CD4-positive, alpha-beta T cell treated with Interleukin-21 for 1 hour (primary cell): ENCODE measurements around the gene USP14.
"Not testable (repeated sequence)": the region's sequence is repeated elsewhere in the genome, so short reads cannot be mapped to it uniquely, and the experiment has no call there.

Experiments
- DNase-seq: peaks from one replicate; pipeline ENCODE4 v3.0.0-alpha.2; 2020

USP14 gene

GRCh38 chr18:158128-159036 is at the start of gene USP14:
Gene USP14, plus strand, starts transcription at chr18:158557. Its CDS starts 142 bp downstream, at chr18:158699.
- DNase-seq, result peak; percentile 97

DNA sequence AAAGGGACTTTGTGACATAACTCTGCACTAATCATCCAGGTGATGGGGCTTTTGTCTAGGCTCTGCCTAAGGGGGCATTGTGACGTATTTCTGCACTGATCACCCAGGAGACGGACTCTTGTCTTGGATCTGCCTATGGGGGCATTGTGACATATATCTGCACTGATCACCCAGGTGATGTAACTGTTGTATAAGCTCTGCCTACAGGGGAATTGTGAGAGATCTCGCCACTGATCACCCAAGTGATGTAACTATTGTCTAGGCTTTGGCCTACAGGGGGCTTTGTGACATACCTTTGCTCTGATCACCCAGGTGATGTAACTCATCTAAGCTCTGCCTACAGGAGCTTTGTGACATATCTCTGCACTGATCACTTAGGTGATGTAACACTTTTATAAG is 49.7 kb upstream of the USP14 start:
- not testable (repeated sequence) for DNase-seq

- peak; percentile 68 for DNase-seq
These were observed 49.0 kb upstream of the USP14 start for GRCh38 chr18:109130-109921.

GRCh38 chr18:109922-110261 is 48.5 kb upstream of the USP14 start:
- peak; percentile 51 for DNase-seq

- peak; percentile 27 for DNase-seq
These were observed 47.8 kb upstream of the USP14 start for GRCh38 chr18:110351-111201.

DNA sequence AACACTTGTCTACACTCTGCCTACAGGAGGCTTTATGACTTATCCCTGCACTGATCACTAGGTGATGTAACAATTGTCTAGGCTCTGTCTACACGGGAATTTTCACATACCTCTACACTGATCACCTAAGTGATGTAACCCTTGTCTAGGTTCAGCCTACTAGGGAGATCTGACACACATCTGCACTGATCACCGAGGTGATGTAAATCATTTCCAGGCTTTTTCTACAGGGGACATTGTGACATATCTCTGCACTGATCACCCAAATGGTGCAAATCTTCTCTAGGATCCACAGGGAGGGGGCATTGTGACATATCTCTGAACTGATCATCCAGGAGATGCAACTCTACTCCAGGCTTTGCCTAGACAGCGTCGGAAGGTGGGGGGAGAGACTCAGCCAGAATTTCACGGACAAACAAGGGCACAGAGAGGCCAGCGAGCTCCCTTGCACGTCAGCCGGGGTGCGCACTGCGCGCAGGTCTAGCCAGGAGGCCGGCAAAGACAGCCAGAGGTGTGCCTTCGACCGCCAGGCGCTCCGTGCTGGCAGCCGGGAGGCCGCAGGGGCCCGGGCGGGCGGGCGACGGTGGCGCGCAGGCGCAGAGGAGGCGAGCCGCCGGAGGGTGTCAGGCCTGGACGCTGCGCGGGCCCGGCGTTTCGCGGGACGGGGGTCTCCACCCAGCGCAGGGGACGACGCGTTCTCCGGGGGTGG is 46.9 kb upstream of the USP14 start:
- DNase-seq, result peak; percentile 82

- not testable (repeated sequence) for DNase-seq
These were observed 46.2 kb upstream of the USP14 start for GRCh38 chr18:112015-112733.

- not testable (repeated sequence) for DNase-seq
These were observed 37.7 kb upstream of the USP14 start for GRCh38 chr18:120539-121260.

DNA sequence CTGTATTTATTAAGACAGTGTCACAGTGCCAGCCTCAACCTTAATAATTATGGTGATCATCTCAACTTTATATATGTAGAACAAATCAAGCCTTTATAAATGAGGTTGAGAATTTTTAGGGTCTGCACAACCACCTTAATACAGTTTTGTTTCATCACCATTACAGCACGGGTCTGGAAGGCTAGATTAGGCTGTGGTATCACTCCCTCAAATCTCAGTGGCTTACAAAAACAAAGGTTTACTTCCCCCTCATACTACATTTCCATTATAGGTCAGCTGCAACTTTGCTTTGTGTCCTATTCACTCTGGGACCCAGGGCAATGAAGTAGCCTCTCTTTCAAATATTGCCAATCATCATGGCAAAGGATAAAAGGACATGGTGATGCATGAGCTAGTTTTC is 23.3 kb upstream of the USP14 start:
- DNase-seq, result no peak

DNA sequence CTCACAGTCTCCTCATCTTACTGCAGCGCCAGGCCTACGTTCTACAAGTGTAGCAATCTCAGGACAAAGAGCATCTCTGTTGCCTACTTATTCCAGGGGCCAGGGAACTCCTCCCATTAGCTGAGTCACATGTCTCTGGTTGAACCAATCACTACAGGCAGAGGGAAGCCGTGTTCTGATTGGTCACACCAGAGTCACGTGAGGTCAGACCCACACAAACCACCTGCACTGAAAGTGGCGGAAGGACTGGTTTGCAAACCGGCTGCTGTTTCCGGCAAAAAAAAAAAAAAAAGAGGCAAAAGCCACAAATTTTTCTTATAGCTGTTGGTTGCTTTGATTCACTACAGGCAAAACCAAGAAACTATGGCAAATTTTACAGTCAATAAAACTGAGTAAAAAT is 21.9 kb upstream of the USP14 start:
- DNase-seq, result peak; percentile 69

GRCh38 chr18:137327-137726 is 21.0 kb upstream of the USP14 start:
- no peak for DNase-seq

DNA sequence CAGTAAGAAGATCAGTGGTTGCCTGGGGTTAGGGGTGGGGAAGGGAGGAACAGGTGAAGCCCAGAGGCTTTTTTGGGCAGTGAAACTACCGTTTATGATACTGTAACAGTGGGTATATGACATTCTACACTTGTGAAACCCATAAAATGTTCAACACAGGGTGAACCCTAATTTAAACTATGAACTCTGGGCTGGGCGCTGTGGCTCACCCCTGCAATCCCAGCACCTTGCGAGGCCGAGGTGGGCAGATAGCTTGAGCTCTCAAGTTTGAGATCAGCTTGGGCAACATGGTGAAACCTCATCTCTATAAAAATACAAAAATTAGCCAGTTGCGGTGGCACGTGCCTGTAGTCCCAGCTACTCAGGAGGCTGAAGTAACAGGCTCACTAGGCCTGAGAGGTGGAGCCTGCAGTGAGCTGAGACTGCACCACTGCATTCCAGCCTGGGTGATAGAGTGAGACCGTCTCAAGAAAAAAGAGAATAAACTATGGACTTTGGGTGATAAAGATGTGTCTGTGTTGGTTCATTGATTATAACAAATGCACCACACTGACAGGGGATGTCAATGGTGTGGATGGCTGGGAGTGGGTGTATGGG is 17.6 kb upstream of the USP14 start:
- no peak for DNase-seq

- DNase-seq, result not testable (repeated sequence)
These were observed 15.6 kb upstream of the USP14 start for GRCh38 chr18:142624-143296.

- DNase-seq, result no peak
These were observed 9.5 kb upstream of the USP14 start for GRCh38 chr18:148841-149240.

GRCh38 chr18:154151-154550 is 4.2 kb upstream of the USP14 start:
- no peak for DNase-seq

DNA sequence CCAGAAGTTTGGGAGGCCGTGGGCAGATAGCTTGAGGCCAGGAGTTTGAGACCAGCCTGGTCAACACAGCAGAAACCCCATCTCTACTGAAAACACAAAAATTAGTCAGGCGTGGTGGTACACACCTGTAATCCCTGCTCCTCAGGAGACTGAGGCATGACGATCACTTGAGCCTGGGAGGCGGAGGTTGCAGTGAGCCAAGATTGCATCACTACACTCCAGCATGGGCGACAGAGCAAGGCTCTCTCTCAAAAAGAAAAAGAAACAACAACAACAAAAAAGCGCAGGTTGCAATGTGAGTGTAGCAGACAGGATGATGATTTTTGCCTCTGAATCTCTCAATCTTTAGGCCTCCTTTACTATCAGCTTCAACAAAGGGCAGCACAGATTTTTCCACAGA is 2.7 kb upstream of the USP14 start:
- DNase-seq, result no peak

DNA sequence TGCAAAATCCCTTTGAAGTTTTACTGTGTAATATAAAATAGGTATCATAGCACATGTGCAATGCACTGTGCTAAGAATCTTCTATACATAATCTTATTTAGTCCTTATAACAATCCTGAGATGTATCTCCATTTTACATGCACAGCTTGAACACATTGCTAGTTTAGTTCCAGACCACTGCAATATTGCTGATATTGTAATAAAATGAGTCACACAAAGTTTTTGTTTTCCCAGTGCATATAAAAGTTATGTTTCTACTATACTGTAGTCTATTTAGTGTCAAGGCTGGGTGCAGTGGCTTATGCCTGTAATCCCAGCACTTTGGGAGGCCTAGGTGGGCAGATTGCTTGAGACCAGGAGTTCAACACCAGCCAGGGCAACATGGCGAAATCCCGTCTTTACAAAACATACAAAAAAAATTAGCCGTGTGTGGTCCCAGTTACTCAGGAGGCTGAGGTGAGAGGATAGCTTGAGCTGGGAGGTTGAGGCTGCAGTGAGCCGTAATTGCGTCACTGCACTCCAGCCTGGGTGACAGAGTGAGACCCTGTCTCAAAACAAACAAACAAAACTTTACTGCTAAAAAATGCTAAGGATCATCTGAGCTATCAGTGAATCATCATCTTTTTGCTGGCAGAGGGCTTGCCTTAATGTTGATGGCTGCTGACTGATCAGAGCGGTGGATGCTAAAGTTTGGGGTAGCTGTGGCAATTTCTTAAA is 1.7 kb upstream of the USP14 start:
- DNase-seq, result no peak

DNA sequence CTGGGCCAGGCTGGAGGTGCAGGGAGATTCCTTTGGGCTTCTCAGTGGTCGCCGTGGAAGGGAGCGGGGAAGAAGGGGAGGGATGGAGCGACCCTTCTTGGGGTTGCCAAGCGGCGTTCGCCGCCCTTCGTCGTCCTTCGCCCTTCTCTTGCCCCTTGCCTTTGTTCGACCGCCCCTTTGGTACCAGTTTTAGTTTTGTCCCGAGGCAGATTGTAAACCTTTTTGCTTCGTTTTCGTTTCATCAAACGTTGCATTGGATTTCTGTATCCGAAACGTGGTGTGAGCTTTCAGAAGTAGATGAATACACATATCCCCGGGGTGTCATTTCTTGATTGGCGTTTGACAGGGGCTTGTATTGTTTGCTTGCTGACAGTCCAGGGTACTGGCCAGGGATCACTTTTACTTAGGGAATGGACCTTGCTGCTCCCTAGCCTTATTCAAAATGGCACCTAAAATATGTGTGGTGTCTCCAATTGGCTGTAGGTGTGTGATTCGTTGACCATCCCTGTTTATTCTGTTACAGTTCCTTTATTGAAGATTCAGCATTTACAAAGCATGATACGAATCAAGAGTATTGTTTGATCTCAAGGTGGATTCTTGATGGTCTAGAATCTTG is 788 bp downstream of the USP14 start:
- DNase-seq, result no peak

- DNase-seq, result no peak
These were observed 1.6 kb downstream of the USP14 start for GRCh38 chr18:159933-160332.
